GM23338 (cell line): ENCODE measurements around the gene LCE7A. TPM values are rescaled to one million over a fixed set of nuclear protein-coding genes. Genes with fewer than 3 reads are reported as not detected.

ENCODE experiments used
- ATAC-seq: fragments of 200-7000 bp; cut with Tn5 transposase; 3 replicates; pipeline ENCODE4 v1.9.1; 2020
- DNase-seq: peaks from one replicate; pipeline ENCODE4 v3.0.0-alpha.2; 2015; ENCODE audit warnings: low spot score
- H2AFZ ChIP-seq: fragments of 200-600 bp; sonication (generic); 2 replicates; pipeline ENCODE4 v1.8.0; 2016; ENCODE audit warnings: antibody characterized with exemption, mild to moderate bottlenecking, moderate library complexity
- H3F3A ChIP-seq: fragments of 200-600 bp; sonication (generic); replicated peaks from 2 replicates; pipeline ENCODE4 v1.8.0; 2017; ENCODE audit warnings: antibody characterized with exemption, mixed run types, low read depth
- H3K27ac ChIP-seq: fragments of 200-600 bp; sonication (generic); 2 replicates; pipeline ENCODE4 v1.6.1; 2016; ENCODE audit warnings: low read depth
- H3K27me3 ChIP-seq: fragments of 200-600 bp; sonication (generic); 2 replicates; pipeline ENCODE4 v1.8.0; 2016; ENCODE audit warnings: mild to moderate bottlenecking, mixed run types, moderate library complexity; ENCODE audit not compliant: insufficient read depth
- H3K36me3 ChIP-seq: fragments of 200-600 bp; sonication (generic); 2 replicates; pipeline ENCODE4 v1.8.0; 2016; ENCODE audit warnings: mild to moderate bottlenecking; ENCODE audit not compliant: insufficient read depth
- H3K4me1 ChIP-seq: fragments of 200-600 bp; sonication (generic); 2 replicates; pipeline ENCODE4 v1.8.0; 2016; ENCODE audit warnings: mild to moderate bottlenecking, moderate library complexity; ENCODE audit not compliant: insufficient read depth
- H3K4me2 ChIP-seq: fragments of 200-600 bp; sonication (generic); 2 replicates; pipeline ENCODE4 v1.7.1; 2017; ENCODE audit warnings: mixed run types
- H3K4me3 ChIP-seq: fragments of 200-600 bp; sonication (generic); 2 replicates; pipeline ENCODE4 v1.6.1; 2016; ENCODE audit warnings: mixed run types
- H3K79me2 ChIP-seq: fragments of 200-600 bp; sonication (generic); replicated peaks from 2 replicates; pipeline ENCODE4 v1.8.0; 2017; ENCODE audit warnings: mild to moderate bottlenecking; ENCODE audit not compliant: insufficient read depth
- H3K9me2 ChIP-seq: fragments of 200-600 bp; sonication (generic); 2 replicates; pipeline ENCODE4 v1.8.0; 2017; ENCODE audit not compliant: insufficient read depth
- H4K20me1 ChIP-seq: fragments of 200-600 bp; sonication (generic); replicated peaks from 2 replicates; pipeline ENCODE4 v1.8.0; 2017; ENCODE audit warnings: mild to moderate bottlenecking; ENCODE audit not compliant: insufficient read depth
- H3K27ac Mint-ChIP-seq: 2 replicates; pipeline ENCODE4 v1.8.0; 2020; ENCODE audit warnings: inconsistent platforms, mild to moderate bottlenecking, moderate library complexity, mixed read lengths
- H3K27me3 Mint-ChIP-seq: 3 replicates; pipeline ENCODE4 v1.8.0; 2022; ENCODE audit warnings: low read depth, mild to moderate bottlenecking, moderate library complexity, mixed read lengths, inconsistent platforms; ENCODE audit not compliant: insufficient read depth, poor library complexity
- H3K36me3 Mint-ChIP-seq: 3 replicates; pipeline ENCODE4 v1.8.0; 2021; ENCODE audit warnings: low read depth, mild to moderate bottlenecking, inconsistent platforms, moderate library complexity, mixed read lengths
- H3K4me1 Mint-ChIP-seq: 3 replicates; pipeline ENCODE4 v1.8.0; 2020; ENCODE audit warnings: mild to moderate bottlenecking, inconsistent platforms, mixed read lengths
- H3K4me3 Mint-ChIP-seq: 3 replicates; pipeline ENCODE4 v1.8.0; 2021; ENCODE audit warnings: moderate library complexity, mild to moderate bottlenecking, inconsistent platforms, mixed read lengths
- H3K9me3 Mint-ChIP-seq: 3 replicates; pipeline ENCODE4 v1.8.0; 2020; ENCODE audit warnings: moderate library complexity, mild to moderate bottlenecking, inconsistent platforms, mixed read lengths
- CTCF ChIP-seq, 2 experiments: fragments of 200-600 bp in 1 of 2; sonication (generic) in 1 of 2; conservative IDR thresholded peaks; 2 replicates each; pipeline versions ENCODE4 v1.5.1 to v1.6.1; 2016 to 2017; ENCODE audit warnings: antibody characterized with exemption in 2 of 2, low read depth in 2 of 2, mild to moderate bottlenecking in 2 of 2, moderate library complexity in 1 of 2
- STAT1 ChIP-seq: IDR thresholded peaks from one replicate; pipeline ENCODE4 v1.6.1; 2016; ENCODE audit warnings: antibody characterized with exemption; ENCODE audit not compliant: unreplicated experiment
- ZNF462 ChIP-seq: fragments of 250-450 bp; sonication (Bioruptor Pico); IDR thresholded peaks from 2 replicates; pipeline ENCODE4 v1.5.0; 2020; ENCODE audit warnings: mild to moderate bottlenecking, moderate library complexity
- long read RNA-seq: library from polyadenylated mRNA; unstranded; transcript quantifications from one replicate; pipeline ENCODE4 v2.0.0, GENCODE V29; 2020; ENCODE audit not compliant: unreplicated experiment
- polyA plus RNA-seq: library from polyadenylated mRNA; unstranded; fragments of >200 nt; fragmentation: Nextera tagmentation; extraction: Ambion mirVana; gene quantifications from 2 replicates; pipeline ENCODE4 v1.2.1, GENCODE V29; 2016
- total RNA-seq: library from RNA; depleted of rRNA; stranded (reverse); fragments of >200 nt; shearing (Covaris generic); gene quantifications from 2 replicates; pipeline ENCODE4 v1.2.3, GENCODE V29; 2014; rRNA removed

Gene LCE7A, protein sequence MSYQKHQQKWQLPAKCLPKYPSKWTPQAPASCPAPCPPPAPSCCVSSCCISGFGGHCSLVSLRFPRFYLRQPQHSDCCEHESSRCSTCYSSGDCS
- not detected in 2 replicates for total RNA-seq
- polyA plus RNA-seq = not detected in 2 replicates
- long read RNA-seq = 0 reads

GRCh38 chr1:152859696-152860095, at the start of gene LCE7A:
TSS of gene LCE7A (plus strand) at chr1:152859996. CDS start at chr1:152860698, 702 bp downstream.
- Mint-ChIP-seq H3K27me3 (no peaks in the 10 kb centered on the region), H3K27ac (no peak within 1 kb of the TSS), H3K9me3 (no peaks in the 10 kb centered on the region), H3K36me3 (no peaks in the 10 kb centered on the region), H3K4me3 (no peak within 1 kb of the TSS), H3K4me1 (peaks cover 3% of the 10 kb centered on the region; the same call in 1 of the 3 replicates)
- Histone ChIP-seq H3K4me3 (no peak within 1 kb of the TSS), H3F3A (no peaks in the 10 kb centered on the region), H2AFZ (no peak within 1 kb of the TSS), H3K79me2 (no peaks in the 10 kb centered on the region), H3K4me1 (no peaks in the 10 kb centered on the region), H3K36me3 (no peaks in the 10 kb centered on the region), H4K20me1 (no peaks in the 10 kb centered on the region), H3K27ac (no peak within 1 kb of the TSS), H3K9me2 (peaks cover 16% of the 10 kb centered on the region), H3K27me3 (no peaks in the 10 kb centered on the region), H3K4me2 (no peak within 1 kb of the TSS)
- no peak for DNase-seq
- ATAC-seq = no peak
- TF ChIP-seq STAT1 (no peak), ZNF462 (CRISPR knock-in tag) (no peak), CTCF (conservative IDR thresholded peaks at IDR 0.05; ENCODE audit: low read depth in 2 of 2) (no peak)
